HCT116 (cell line): ENCODE results near the gene PUM1. TPM values are rescaled to one million over a fixed set of nuclear protein-coding genes. Genes with fewer than 3 reads are reported as not detected.

Experiments
- ATAC-seq: fragments of 200-7000 bp; cut with Tn5 transposase; 2 replicates; pipeline ENCODE4 v1.9.1; 2020; ENCODE audit warnings: mild to moderate bottlenecking, moderate library complexity
- BruUV-seq: library from RNA; stranded (reverse); fragments of 400-500 nt; replicated peaks from 2 replicates; lab custom pipeline; 2021; lab: Mats Ljungman, UMichigan
- CTCF ChIA-PET: fragments of 300-600 bp; sonication (Branson Sonifier 250); formaldehyde crosslinking; loops from one replicate; lab custom pipeline; 2021; ENCODE audit warnings: antibody characterized with exemption; lab: Charles Lee
- POLR2A ChIA-PET: fragments of 300-600, 350-600 bp; sonication (Branson Sonifier 250); formaldehyde crosslinking; loops from one replicate; lab custom pipeline; 2021; ENCODE audit warnings: antibody characterized with exemption; lab: Charles Lee
- RAD21 ChIA-PET, 2 experiments: fragments of 300-600 bp; sonication (Branson Sonifier 250); formaldehyde crosslinking; loops; one replicate each; lab custom pipeline; 2023; ENCODE audit warnings: low total read pairs in 2 of 2; ENCODE audit not compliant: uncharacterized antibody in 2 of 2, unreplicated experiment in 2 of 2, low non-redundant PET in 1 of 2; lab: Charles Lee
- DNase-seq: peaks from one replicate; pipeline ENCODE4 v3.0.0-alpha.2; 2010; ENCODE audit warnings: low read depth, low spot score
- H2AFZ ChIP-seq: fragments of 200-600 bp; shearing (Covaris generic), sonication (generic); 2 replicates; pipeline ENCODE4 v1.6.1; 2017; ENCODE audit warnings: low read depth, mixed run types, mixed read lengths, antibody characterized with exemption, low read length; ENCODE audit not compliant: poor library complexity, severe bottlenecking
- H3K27ac ChIP-seq: 2 replicates; pipeline ENCODE4 v1.5.1; 2012; ENCODE audit warnings: low read depth, low read length
- H3K27me3 ChIP-seq: fragments of 200-600 bp; sonication (generic); 2 replicates; pipeline ENCODE4 v1.6.1; 2016; ENCODE audit warnings: mixed run types, low read length, mixed read lengths; ENCODE audit not compliant: insufficient read depth
- H3K36me3 ChIP-seq, 2 experiments: fragments of 200-500 bp in 1 of 2; fragments of 200-600 bp in 1 of 2; sonication (Bioruptor generic) in 1 of 2; sonication (generic) in 1 of 2; 2 replicates each; pipeline versions ENCODE4 v1.5.1 to v1.6.1; 2014 to 2016; ENCODE audit warnings: low read length in 2 of 2, inconsistent platforms in 1 of 2, mixed read lengths in 1 of 2, mixed run types in 1 of 2; ENCODE audit not compliant: insufficient read depth in 2 of 2, control insufficient read depth in 1 of 2
- H3K4me1 ChIP-seq, 2 experiments: fragments of 200-600 bp in 1 of 2; sonication (generic) in 1 of 2; 2 replicates each; pipeline versions ENCODE4 v1.5.1 to v1.6.1; 2012 to 2017; ENCODE audit warnings: low read length in 2 of 2, inconsistent platforms in 1 of 2, mild to moderate bottlenecking in 1 of 2, mixed read lengths in 1 of 2, mixed run types in 1 of 2, moderate library complexity in 1 of 2; ENCODE audit not compliant: insufficient read depth in 2 of 2, control insufficient read depth in 1 of 2
- H3K4me2 ChIP-seq: fragments of 200-600 bp; sonication (generic); 2 replicates; pipeline ENCODE4 v1.6.1; 2017; ENCODE audit warnings: mixed run types, low read length, mixed read lengths
- H3K4me3 ChIP-seq, 2 experiments: fragments of 200-600 bp in 1 of 2; sonication (generic) in 1 of 2; replicated peaks in 1 of 2; 2 replicates each; pipeline ENCODE4 v1.5.1; 2011 to 2016; ENCODE audit warnings: low read length in 2 of 2, control low read depth in 1 of 2, low read depth in 1 of 2, mild to moderate bottlenecking in 1 of 2, mixed read lengths in 1 of 2, mixed run types in 1 of 2
- H3K79me2 ChIP-seq: fragments of 200-600 bp; sonication (generic); 2 replicates; pipeline ENCODE4 v1.6.1; 2017; ENCODE audit warnings: mild to moderate bottlenecking, mixed run types, low read length, moderate library complexity, mixed read lengths; ENCODE audit not compliant: insufficient read depth
- H3K9ac ChIP-seq: fragments of 200-600 bp; sonication (generic); 2 replicates; pipeline ENCODE4 v1.6.1; 2016; ENCODE audit warnings: low read length, mixed read lengths
- H3K9me2 ChIP-seq: fragments of 200-600 bp; sonication (generic), shearing (Covaris generic); 2 replicates; pipeline ENCODE4 v1.6.1; 2017; ENCODE audit warnings: mixed run types, mild to moderate bottlenecking, moderate library complexity; ENCODE audit not compliant: insufficient read depth
- H3K9me3 ChIP-seq, 2 experiments: fragments of 200-500 bp in 1 of 2; fragments of 200-600 bp in 1 of 2; sonication (Bioruptor generic) in 1 of 2; sonication (generic) in 1 of 2; 2 replicates each; pipeline ENCODE4 v1.6.1; 2014 to 2017; ENCODE audit warnings: low read length in 2 of 2, mixed read lengths in 2 of 2, inconsistent platforms in 1 of 2, low read depth in 1 of 2, mild to moderate bottlenecking in 1 of 2, mixed run types in 1 of 2, moderate library complexity in 1 of 2; ENCODE audit not compliant: control insufficient read depth in 1 of 2, insufficient read depth in 1 of 2
- H4K20me1 ChIP-seq: fragments of 200-600 bp; sonication (generic), shearing (Covaris generic); 2 replicates; pipeline ENCODE4 v1.6.1; 2017; ENCODE audit warnings: mixed run types, mild to moderate bottlenecking, moderate library complexity; ENCODE audit not compliant: insufficient read depth
- CTCF ChIP-seq, 3 experiments: fragments of 200-600 bp in 1 of 3; sonication (generic) in 1 of 3; IDR thresholded peaks in 2 of 3; conservative IDR thresholded peaks in 1 of 3; 2 replicates each; pipeline ENCODE4 v1.5.1; 2012 to 2017; ENCODE audit warnings: low read depth in 2 of 3, low read length in 2 of 3, antibody characterized with exemption in 1 of 3, borderline replicate concordance in 1 of 3, control low read depth in 1 of 3, mild to moderate bottlenecking in 1 of 3, mixed read lengths in 1 of 3, mixed run types in 1 of 3, moderate library complexity in 1 of 3; ENCODE audit not compliant: insufficient read depth in 1 of 3
- EGR1 ChIP-seq: IDR thresholded peaks from 2 replicates; pipeline ENCODE4 v1.6.1; 2012; ENCODE audit warnings: low read depth
- ELF1 ChIP-seq: IDR thresholded peaks from 2 replicates; pipeline ENCODE4 v1.6.1; 2012; ENCODE audit warnings: low read depth, borderline replicate concordance
- FOSL1 ChIP-seq: IDR thresholded peaks from 2 replicates; pipeline ENCODE4 v1.6.1; 2012; ENCODE audit warnings: low read depth
- SIN3A ChIP-seq: IDR thresholded peaks from 2 replicates; pipeline ENCODE4 v1.6.1; 2012; ENCODE audit warnings: low read depth
- SP1 ChIP-seq: IDR thresholded peaks from 2 replicates; pipeline ENCODE4 v1.6.1; 2012; ENCODE audit warnings: low read depth
- ZBTB33 ChIP-seq: IDR thresholded peaks from 2 replicates; pipeline ENCODE4 v1.6.1; 2011; ENCODE audit warnings: mild to moderate bottlenecking, low read length, moderate library complexity; ENCODE audit not compliant: insufficient replicate concordance; ENCODE audit errors: extremely low read depth
- intact Hi-C: fragments of 100-400 bp; cut with micrococcal nuclease; formaldehyde crosslinking; loops from 2 replicates; pipeline ENCODE4 v1.10.0; 2022
- total RNA-seq: library from RNA; stranded (reverse); gene quantifications from one replicate; pipeline ENCODE4 v1.2.1, GENCODE V29; 2021; ENCODE audit not compliant: unreplicated experiment
- TF ChIP-seq, protein P1 (sequence below): IDR thresholded peaks from 2 replicates; pipeline ENCODE4 v1.6.1; 2012; ENCODE audit warnings: low read depth

The PUM1 gene
- total RNA-seq, 1 experiment from 2014 or later: 113 TPM

GRCh38 chr1:31004231-31004621, 61.3 kb downstream of the PUM1 start (continued):
- no peak for TF ChIP-seq ZBTB33

DNA sequence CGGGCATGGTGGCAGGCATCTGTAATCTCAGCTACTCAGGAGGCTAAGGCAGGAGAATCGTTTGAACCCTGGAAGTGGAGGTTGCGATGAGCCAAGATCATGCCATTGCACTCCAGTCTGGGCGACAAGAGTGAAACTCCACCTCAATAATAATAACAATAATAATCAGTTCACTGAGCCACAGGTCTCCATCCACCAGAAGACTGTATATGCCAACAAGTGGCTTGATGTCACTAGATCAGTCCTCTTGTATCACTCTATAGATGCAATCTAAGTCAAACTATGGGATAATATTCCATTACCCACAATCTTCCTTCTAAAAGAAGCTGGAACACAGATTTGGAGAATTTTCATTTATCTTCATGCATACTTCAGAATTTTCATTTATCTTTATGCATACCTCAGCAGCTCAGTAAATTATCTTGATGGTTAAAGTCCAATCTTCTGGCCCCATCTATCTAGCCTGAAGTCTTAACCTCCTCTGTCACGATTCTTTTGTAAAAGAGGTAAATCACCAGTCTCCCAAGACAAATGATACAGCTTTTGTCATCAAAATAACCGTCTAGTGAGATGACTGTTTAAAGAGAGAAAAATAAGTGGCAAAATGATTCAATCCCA, 61.8 kb downstream of the PUM1 start:
- Histone ChIP-seq H3K27me3 (no peaks in the 10 kb centered on the region), H3K9ac (no peak overlapping the region), H3K27ac (no peak overlapping the region), H3K9me3 (no peaks in the 10 kb centered on the region), H4K20me1 (peaks cover 35% of the 10 kb centered on the region; the same call in 1 of the 2 replicates), H3K9me2 (no peaks in the 10 kb centered on the region), H3K79me2 (peaks cover 97% of the 10 kb centered on the region), H3K4me1 (0 out of 4 replicates have a peak, but pooled peaks cover 0 to 3% of the 10 kb centered on the region in 2 experiments), H3K36me3 (peaks cover 21 to 24% of the 10 kb centered on the region in 2 experiments; a peak in 3 of 4 replicates), H2AFZ (no peak overlapping the region), H3K4me2 (no peak overlapping the region), H3K4me3 (no peak overlapping the region)
- TF ChIP-seq SIN3A (no peak), SP1 (no peak), FOSL1 (no peak), ELF1 (no peak), EGR1 (no peak), CTCF (IDR thresholded peaks at IDR 0.05 in 2 of 3, conservative IDR thresholded peaks at IDR 0.05 in 1 of 3; ENCODE audit: borderline replicate concordance in 1 of 3, insufficient read depth in 1 of 3, low read depth in 2 of 3, low read length in 2 of 3) (no peak)
- TF ChIP-seq, protein P1, sequence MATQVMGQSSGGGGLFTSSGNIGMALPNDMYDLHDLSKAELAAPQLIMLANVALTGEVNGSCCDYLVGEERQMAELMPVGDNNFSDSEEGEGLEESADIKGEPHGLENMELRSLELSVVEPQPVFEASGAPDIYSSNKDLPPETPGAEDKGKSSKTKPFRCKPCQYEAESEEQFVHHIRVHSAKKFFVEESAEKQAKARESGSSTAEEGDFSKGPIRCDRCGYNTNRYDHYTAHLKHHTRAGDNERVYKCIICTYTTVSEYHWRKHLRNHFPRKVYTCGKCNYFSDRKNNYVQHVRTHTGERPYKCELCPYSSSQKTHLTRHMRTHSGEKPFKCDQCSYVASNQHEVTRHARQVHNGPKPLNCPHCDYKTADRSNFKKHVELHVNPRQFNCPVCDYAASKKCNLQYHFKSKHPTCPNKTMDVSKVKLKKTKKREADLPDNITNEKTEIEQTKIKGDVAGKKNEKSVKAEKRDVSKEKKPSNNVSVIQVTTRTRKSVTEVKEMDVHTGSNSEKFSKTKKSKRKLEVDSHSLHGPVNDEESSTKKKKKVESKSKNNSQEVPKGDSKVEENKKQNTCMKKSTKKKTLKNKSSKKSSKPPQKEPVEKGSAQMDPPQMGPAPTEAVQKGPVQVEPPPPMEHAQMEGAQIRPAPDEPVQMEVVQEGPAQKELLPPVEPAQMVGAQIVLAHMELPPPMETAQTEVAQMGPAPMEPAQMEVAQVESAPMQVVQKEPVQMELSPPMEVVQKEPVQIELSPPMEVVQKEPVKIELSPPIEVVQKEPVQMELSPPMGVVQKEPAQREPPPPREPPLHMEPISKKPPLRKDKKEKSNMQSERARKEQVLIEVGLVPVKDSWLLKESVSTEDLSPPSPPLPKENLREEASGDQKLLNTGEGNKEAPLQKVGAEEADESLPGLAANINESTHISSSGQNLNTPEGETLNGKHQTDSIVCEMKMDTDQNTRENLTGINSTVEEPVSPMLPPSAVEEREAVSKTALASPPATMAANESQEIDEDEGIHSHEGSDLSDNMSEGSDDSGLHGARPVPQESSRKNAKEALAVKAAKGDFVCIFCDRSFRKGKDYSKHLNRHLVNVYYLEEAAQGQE: no peak
- intact Hi-C loops: no loop called here
- CTCF ChIA-PET: no interaction called here
- DNase-seq (no peak), ATAC-seq (no peak)
- RAD21 ChIA-PET: no interaction called here
- BruUV-seq: no TSS peak
- POLR2A ChIA-PET: no interaction called here
